Activated naive CD8-positive, alpha-beta T cell treated with anti-CD3 and anti-CD28 coated beads, Interleukin-2, amount 50 U/mL, for 16 hours (primary cell): Measurements from ENCODE around the gene DENND5B.
"Not testable (repeated sequence)": the region's sequence is repeated elsewhere in the genome, so short reads cannot be mapped to it uniquely, and the experiment has no call there.

Experiments
- DNase-seq: peaks from one replicate; pipeline ENCODE4 v3.0.0-alpha.2; 2020; ENCODE audit warnings: low read depth, low spot score

The DENND5B gene

DNA sequence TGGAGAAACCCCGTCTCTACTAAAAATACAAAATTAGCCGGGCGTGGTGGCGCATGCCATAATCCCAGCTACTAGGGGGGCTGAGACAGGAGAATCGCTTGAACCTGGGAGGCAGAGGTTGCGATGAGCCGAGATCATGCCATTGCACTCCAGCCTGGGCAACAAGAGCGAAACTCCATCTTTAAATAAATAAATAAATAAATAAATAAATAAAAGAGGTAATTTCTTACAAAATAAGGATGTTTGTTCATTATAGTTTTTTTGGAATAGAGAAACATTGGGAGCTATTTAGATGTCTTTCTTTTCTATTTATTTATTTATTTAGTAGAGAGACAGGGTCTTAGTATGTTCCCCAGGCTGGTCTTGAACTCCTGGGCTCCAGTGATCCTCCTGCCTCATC, 213.7 kb downstream of the DENND5B start:
- not testable (repeated sequence) for DNase-seq

DNA sequence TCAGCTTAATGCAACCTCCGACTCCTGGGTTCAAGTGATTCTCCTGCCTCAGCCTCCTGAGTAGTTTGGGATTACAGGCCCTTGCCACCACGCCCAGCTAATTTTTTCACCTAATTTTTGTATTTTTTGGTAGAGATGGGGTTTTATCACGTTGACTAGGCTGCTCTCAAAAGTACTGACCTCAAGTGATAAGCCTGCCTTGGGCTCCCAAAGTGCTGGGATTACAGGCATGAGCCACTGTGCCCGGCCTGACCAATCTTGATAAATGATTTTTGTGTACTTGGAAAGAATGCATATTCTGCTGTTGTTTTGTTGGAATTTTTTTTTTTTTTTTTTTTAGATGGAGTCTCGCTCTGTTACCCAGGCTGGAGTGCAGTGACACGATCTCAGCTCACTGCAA, 215.5 kb downstream of the DENND5B start:
- not testable (repeated sequence) for DNase-seq

DNA sequence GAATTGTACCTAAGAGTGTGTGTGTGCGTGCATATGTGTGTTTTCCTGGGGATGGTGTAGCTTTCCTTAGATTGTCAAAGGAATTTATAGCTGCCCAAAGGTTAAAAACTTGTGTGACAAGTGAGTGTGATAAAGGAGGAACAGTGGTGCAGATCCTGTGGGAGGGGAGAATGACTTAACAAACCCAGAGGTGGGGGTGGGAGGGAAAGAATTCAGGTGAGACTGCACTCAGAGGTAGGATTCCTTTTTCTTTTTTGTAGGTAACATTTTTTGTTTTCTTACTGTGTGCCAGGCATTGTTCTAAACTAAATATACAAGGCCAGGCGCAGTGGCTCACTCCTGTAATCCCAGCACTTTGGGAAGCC, 219.7 kb downstream of the DENND5B start:
- DNase-seq, result no peak

DNA sequence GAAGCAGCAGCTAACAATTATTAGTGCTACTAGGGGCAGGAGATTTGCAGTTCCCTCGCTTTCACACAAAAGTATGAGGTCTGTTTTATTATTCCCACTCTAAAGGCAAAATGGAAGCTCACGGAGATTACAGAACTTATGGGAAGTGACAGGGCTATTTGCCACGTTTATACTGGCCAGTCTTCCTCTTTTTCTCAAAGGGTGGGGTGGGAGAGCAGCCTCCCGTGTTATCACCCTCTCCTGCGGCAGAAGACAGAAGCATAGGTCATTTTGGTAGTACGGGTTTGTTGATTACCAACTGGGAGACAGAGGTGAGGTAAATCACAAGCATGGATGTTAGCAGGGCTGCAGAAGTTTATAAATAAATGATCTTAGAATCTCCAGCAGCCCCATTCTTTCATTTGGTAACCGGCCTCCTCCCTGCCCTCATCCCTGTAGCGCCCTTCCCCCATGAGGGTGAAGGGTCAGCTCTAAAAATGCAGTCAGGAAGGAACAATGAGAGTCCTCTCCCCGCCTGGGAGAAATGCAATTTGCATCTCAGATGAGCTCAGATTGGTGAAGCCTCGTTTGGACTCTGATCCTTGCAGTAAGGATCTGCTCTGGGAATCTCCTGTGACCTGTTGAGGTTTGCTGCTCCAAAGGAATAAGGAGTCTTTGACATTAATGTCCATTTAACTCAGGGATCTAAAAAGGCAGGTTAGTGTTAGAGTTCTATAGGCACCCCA, 220.2 kb downstream of the DENND5B start:
- DNase-seq, result no peak

DNA sequence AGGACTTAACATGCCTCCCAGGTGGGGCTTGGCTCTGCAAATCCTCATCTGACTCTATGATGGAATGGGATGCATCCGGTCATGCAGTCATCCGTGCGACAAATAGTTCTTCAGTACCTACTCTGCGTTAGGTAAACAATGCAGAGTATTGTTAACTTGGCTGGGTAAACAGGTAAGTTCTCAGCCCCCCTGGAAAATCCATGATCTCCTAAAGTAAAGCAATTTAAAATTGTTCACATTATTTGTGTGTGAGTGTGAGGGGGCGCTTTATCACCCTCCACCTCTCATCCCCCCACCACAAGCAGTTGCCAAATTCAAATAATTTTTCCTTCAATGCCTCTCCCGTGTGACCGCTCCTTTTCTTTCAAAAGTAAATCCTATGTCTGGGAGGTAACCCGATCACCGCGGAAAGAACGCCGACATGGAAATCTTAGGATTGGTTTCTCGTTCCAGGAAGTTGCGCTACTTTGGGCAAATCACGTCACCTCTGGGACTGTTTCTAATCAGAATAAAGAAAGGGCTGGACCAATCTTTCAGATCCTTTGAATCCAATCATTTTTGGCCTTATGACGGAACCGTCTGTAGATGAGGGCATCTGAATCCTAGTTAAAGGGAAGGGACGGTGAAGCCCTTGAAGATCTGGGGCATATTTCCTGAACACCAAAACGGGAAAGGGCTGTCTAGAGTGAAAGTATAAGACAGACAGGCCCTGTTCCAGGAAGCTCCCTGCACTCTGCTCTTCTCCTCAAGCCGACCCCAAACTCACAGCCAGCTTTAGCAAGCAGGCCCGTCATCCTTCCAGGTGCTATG, 221.0 kb downstream of the DENND5B start:
- no peak for DNase-seq

DNA sequence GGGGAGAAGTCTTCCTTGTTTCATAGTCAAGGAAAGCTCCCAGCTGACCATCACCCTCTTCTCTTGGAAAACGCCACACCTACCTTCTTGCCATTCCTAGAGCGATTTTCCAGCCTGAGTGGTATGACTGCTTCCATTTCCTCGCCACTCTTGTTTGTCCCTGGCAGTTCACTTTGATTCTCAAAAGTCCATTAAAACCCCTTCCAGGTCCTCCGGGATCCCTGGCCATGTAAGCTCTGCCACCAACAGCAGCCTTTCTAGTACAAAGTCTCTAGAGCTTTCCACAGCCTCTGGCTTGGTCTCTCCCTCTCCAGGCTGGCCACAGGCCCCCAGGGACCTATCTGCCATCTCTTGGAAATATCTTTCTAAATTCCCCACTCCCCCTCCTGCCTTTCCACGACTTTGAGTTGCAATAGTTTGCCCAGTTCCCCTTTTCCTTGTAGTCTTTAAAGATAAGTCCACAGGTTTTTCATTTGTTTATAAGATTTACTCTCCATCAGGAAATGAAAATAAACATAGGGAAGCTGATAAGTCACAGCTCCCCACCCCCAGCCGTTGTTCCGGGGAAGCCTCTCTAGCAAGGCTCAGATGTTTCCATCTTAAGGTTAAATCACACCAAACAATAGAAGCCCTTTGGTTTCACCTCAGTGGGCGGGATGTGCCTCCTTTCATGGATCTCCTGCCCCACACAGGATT, 222.1 kb downstream of the DENND5B start:
- DNase-seq, result no peak

DNA sequence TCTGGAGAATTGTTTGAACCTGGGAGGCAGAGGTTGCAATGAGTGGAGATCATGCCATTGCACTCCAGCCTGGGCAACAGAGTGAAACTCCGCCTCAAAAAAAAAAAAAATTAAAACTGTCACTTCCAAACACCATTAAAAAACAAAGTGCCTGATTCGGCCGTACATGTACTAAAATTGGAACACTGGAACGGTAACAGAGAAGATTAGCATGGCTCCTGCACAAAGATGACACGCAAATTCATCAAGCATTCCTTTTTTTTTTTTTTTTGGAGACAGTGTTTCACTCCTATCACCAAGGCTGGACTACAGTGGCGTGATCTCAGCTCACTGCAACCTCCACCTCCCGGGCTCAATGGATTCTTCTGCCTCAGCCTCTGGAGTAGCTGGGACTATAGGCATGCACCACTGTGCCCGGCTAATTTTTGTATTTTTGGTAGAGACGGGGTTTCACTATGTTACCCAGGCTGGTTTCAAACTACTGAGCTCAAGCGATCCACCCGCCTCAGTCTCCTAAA, 224.8 kb downstream of the DENND5B start:
- no peak for DNase-seq

DNA sequence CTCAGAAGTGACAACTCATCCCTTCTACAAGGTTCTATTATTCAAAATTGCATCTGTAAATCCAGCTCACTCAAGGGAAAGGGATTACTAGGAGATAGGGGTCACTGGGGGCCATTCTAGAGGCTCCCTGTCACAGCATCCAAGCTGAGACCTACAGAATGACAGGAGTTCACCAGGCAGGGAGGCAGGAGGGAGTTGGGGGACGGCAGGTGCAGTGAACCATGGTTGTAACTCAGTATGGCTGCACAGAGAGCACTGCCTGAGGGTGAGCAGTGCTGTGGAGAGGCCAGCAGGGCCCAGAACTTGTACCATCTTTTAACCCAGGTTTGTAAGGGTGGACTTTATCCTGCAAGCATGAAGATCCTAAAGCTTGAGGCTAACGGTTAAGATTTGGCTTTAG, 227.1 kb downstream of the DENND5B start:
- no peak for DNase-seq

DNA sequence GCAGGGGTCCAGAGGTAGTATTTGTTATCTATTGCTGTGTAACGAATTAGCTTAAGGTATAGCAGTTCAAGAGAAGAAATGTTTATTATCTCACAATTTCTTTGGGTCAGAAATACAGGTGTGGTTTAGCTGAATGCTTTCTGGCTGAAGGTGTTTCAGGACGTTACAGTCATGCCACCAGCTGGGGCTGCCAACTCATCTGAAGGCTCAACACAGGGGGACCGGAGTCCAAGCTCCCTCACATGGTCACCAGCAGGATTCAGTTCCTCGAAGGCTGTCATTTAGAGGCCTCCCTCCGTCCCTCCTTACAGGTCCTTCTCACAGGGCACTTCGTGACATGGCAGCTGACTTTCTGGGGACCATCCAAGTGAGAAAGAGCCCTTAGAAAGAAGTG, 227.5 kb downstream of the DENND5B start:
- no peak for DNase-seq

DNA sequence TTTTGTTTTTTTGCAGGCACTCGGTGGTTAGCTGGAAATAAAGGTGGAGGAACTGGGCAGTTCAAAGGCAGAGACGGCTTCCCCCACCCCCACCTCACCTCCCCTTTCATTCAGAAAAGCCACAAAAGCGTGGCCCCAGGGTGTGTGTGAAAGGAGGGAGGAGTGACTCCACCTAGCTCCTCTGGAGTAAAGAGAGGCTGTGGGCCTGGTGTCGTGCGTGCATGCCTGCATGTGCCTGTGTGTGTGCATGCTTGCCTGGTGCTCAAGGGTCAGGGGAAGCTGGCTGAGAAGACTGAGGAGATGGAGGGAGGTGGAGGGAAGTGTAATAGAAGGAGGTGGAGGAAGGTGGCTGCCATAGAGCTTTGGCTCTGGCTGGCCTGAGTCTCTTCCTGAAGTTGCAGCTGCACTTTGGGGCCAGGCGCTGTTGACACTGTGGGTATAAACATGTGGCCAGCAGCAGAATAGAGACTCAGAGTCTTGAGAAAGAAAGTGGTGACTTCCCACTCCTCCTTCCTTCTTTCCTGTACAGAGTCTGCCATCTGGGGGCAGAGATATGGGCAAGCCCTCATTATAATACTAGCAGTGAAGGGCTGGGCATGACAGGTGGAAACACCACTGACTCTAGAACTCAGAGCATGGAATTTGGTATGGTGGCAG, 228.0 kb downstream of the DENND5B start:
- no peak for DNase-seq

DNA sequence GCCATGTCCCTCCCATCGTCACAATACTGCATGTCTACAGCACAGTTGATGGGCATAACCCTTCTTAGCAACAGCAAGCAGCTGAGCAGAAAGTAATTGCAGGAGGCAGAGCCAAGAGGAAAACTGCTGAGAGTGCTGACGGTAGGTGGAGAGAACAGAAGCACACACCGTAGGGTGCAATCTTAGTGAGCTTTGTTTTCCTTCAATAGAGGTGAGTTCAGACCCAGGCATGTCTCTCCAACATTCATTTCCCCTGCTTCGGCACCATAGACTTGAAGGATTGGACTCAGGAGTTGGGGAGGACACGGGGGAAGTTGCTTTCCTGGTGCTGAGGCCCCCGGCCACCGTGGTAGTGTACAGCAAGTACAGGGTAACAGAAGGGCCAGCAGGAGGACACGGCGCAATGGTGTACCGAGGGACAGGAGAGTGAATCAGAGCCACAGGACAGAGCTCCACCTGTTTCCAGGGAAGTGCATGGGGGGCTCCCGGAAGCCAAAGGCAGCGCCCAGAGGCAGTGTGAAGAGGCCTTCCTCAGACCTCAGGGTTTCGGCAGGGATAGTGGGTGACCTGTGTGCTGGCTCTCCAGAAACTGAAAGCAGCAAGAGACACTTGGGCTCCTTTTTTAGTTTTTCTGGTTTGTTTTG, 228.7 kb downstream of the DENND5B start:
- no peak for DNase-seq

DNA sequence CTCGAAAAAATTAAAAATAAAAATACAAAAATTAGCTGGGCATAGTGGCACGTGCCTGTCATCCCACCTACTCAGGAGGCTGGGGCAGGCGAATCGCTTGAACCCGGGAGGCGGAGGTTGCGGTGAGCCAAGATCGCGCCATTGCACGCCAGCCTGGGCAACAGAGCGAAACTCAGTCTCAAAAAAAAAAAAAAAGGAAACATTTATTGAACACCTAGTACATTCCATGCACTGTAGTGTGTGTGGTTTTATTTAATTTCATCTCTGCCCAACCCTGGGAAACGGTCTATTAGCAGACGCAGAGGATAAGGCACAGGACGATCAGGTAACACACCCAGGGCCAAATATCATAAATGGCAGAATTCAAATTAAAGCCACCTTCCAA, 229.2 kb downstream of the DENND5B start:
- DNase-seq, result no peak

DNA sequence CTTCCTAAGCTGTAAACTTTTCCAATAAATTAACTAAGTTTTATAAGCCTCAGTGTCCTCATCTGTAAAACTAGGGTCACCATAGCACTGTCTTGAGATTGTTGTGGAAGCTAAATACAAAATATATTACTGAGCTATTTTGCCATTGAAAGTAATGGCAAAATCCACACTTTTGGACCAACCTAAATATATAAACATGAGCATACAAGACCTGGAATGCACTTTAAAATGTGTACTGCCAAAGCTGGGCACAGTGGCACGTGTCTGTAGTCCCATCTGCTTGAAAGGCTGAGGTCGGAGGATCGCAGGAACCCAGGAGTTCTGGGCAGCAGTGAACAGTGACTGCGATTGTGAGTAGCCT, 235.2 kb downstream of the DENND5B start:
- DNase-seq, result no peak

DNA sequence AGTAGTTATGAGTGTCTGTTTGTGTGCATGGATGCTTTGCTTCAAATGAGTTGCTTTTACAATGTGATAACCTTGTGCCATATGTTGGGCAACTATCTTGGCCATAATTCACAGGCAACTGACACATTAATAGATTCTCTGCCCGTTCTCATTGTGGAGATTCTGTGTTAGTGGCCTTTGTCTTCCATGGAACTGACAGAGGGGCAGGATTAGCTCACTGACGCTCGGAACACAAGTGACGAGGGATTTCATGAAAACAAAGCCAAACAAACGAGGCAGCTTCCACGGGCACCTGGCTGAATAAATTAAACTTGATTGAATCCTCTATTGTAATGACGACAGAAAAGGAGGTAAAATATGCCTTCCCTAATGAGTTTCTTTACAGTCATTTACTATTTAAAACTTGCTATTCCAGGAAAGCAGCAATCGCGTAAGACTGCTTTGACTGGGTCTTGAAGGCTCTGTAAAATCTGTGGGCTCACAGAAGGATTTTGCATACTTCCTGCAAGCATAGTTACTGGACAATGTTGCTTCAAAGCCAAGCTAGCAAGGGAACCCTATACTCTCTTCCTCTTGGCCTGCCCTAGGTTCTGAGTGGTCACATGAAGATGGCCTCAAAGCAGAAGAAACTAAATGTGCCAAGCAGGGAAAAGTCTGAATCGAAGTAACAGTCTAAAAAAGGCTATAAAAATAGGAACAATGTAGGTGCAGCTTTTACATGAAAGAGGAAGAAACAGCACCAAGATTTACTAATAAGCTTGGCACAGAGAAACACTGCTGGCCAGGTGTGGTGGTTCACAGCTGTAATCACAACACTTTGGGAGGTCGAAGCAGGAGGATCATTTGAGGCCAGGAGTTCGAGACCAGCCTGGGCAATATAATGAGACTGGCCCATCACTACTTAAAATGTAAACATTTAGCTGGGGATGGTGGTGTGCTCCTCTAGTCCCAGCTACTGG, 236.9 kb downstream of the DENND5B start:
- DNase-seq, result no peak

DNA sequence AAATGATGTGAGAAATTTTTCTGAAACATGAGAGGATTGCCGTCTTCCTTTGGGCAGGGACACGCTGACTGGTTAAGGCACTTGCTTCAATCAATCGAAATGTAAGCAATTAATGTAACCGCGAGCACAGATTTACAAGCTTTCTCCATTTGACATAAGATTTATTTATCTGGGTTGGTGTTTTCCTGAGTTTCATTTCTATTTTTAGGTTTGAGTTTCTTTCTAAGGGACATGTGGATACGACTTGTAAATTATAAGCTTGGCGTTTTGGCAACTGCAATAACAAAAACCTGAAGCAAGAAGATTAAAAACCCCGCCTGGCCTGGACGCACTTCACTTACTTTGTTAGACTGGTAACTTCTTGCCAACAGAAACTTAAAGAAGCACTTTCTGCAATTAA, 244.7 kb downstream of the DENND5B start:
- no peak for DNase-seq

DNA sequence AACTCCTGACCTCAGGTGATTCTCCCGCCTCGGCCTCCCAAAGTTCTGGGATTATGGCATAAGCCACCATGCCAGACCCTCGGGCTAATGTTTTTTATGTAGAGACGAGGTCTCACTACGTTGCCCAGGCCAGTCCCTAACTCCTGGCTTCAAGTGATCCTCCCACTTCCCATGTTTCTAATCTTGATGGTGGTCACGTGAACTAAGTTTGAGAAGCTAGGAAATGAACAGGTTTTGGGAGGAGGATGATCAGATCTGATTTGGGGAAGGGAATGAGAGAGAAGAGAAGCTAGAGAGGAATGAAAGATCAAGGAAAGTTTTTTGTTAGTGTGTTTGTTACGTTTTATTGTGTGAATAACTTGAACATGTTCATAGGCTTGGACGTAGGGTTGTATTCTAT, 247.8 kb downstream of the DENND5B start:
- DNase-seq, result no peak

DNA sequence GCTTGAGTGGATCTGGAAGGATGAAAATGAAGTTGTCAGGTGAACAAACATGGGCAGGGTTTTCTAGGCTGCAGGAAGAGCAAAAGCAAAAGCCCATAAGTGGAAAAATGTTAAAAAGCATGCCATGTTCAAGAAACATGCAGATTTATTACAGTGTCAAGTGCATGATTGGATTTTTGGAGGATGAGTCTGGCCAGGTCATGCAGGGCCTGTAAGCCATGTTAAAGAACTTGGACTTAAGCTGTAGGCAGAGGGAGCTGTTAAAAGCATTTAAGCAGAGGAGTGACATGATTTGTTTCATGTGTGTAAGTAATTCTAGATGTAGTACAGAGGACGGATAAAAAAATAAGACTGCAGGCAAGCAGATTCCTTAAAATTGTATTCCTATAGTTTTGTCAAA, 248.7 kb downstream of the DENND5B start:
- no peak for DNase-seq

DNA sequence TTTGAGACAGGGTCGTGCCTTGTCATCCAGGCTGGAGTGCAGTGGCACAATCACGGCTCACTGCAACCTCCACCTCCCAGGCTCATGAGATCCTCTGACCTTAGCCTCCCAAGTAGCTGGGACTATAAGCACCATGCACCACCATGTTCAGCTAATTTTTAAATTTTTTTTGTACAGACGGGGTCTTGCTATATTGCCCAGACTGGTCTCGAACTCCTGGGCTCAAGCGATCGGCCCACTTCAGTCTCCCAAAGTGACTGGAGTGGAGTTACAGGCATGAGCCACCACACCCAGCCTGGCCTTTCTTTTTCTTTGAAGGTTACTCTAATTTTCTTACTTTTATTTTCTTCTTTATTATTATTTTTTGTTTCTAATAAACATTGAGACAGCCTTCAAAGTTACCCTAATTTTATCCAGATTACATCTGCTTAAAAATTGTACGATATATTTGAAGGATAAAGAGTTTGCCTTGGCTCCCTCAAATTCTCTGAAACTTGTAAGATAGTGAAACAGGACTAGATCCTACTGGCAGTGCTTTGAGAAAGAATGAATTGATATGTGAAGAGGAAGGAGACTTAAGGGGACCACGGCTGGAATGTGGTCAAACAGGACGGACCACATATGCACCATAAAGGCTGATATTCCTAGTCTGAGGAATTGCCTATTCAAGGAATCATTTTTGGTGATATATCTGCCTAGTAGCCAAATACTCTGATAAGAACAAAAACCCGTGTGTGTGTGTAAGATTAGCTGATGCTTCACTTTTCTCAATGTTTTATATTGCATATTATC, 250.9 kb downstream of the DENND5B start:
- no peak for DNase-seq

DNA sequence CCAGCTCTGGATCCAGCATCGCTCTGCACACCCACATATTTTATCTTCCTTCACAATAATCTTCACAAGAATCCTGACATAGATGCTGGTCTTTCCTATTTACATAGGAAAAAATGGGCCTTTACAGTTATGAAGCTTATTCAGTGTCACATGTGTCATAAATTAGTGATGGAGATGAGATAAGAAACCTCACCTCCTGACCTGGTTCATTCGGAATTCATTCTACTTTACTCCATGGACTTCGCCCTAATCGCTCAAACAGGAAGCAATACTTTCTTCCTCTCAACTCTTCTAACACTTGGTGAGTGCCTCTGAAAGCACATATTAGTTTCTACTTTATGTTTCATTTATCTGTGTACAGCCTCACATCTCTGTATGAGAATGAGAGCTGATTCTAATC, 253.0 kb downstream of the DENND5B start:
- DNase-seq, result no peak
